NCI-H82 (cell line): Measurements from ENCODE around the gene STAT3.
"Not testable (repeated sequence)": the region's sequence is repeated elsewhere in the genome, so short reads cannot be mapped to it uniquely, and the experiment has no call there.

ENCODE experiments used
- DNase-seq: peaks from one replicate; lab custom pipeline; 2025; lab: John Stamatoyannopoulos, UW

Gene STAT3

DNA sequence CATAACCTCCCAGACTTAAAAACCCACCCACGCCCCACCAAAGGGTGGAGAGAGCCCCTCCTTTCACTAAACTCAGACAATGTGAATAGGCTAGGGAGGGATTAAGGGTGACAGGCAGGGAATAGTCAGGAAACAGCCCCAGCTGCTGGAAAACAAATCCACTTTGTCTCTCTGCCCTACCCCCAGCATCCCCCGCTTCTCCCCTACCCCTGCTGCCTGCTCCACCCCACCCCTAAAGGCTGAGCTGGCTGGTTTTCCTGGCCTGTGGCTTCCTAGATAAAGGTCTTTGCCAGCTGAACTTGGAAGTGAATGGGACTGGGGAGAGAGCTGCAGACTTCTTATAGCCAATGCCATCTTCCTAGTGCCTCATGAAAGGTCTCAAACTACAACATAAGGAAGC, 19.8 kb upstream of the STAT3 start:
- peak; percentile 92 for DNase-seq

DNA sequence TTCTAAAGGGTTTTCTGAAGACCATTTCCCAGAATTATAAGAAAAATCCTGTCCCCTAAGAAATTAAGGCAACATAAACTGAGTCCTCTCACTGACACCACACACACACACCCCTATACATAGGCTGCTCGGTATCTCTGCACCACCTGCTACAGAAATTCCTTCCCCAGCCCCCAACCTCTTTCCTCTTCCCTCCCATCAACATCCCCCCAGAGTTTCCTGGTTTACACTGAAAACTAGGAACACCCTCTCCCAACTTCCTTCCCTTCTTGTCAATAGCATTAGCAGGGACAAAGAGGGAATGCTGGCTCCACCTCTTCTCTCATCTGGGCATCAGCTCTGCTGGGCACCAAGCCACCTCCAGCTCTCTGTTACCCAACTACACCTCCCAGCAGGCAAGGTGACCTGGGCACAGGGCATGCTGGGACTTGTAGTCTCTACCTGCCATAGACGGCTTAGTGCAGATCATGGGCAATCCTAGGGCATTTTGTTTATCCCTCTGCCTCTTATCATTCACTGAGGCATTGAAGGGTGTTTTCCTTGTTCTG, 19.1 kb upstream of the STAT3 start:
- DNase-seq, result peak; percentile 94

DNA sequence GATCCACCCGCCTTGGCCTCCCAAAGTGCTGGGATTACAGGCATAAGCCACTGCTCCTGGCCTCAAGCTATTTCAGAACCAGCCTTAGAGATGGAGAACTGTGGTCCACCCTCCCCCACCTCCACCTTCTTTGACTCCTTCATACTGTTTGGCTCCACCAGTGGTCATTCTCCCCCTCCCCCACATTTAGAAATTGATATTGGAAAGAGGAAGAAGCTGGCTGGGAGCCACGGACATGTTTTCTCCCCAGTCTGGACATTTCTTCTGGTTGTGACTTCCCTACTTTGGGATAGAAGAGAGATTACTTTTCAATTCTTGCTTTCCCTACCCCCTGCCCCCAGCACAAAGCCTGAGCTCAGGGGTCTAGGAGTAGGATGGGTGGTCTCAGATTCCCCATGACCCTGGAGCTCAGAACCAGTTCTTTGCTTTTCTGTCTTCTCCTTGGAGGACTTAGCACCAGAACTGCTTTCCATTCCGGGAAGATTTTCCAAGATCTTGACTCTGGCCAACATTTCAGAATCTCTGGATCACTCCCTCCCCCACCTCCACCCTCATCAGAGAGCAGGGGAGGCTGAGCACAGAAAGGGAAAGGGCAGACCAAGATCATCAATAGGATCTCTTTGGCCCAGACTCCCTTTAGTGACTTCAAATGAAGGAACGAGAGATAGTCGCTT, 18.5 kb upstream of the STAT3 start:
- no peak for DNase-seq

DNA sequence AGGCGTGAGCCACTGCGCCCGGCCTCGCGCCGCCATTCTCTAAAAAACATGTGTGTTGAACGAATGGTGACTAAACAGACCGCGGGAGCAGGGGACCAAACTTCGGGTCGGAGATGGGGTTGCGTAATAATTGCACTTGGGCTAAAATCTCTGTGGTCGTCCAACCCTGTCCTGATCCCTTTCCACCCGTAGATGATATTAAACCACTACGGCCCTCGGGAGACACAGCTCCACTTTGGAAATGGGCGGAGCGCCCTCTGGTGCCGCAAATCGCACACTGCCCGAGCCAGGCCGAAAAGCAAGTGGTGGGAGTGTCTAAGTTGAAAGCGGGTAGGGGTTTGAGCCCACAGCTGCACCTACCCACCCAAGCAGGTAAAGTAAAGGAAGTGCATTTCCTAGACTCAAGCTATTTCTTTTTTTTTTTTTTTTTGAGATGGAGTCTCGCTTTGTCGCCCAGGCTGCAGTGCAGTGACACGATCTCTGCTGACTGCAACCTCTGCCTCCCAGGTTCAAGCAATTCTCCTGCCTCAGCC, 17.8 kb upstream of the STAT3 start:
- peak; percentile 90 for DNase-seq

DNA sequence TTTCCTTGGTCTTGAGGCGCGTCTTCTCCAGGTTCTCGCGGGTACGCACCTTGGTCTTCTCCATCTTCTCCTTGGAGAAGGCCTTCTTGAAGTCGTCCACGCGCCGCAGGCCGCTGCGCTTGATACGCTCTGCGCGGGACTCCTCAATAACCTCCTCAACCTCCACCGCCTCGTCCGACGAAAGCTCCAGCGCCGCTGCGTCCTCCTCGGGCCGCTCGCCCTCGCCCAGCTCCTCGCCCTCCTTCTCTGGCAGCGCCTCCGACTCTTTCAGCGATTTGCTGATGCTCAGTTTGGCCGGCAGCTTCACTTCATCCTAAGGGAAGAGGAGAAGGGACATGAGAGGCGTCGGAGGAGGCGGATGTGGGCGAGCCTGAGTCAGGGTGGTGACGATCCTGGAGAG, 16.8 kb upstream of the STAT3 start:
- no peak for DNase-seq

DNA sequence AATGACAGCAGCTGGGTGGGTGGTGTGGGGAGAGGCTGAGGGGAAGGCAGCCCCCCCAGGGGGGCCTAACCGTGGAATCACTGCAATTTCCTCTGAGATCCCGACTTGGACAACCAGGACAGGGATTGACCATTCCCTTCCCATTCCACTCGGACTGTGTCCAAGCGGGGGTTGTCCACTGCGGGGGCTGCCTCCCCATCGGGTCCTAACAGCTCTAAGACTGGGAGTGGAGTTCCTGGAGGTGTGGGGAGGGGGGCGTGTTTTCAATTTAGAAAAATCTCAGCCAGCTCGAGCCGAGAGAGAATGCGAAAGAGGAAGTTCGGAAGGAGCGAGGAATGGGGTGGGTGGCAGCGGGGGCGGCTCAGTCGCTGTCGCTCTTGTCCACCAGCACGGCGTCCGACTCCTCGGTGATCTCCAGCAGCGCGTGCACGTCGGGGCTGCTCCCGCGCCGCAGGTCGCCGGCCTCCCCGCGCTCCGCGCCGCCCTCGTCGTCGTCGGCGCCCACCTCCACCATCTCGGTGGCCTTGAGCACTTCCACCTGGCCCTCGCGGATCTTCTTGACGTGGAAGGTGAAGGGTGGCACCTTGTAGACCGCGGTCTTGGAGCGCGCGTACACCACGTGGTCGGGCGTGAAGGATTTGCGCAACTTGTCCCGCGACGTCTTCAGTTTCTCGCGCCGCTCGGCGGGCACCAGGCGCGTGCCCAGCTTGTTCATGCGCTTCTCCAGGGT, 16.2 kb upstream of the STAT3 start:
- no peak for DNase-seq

DNA sequence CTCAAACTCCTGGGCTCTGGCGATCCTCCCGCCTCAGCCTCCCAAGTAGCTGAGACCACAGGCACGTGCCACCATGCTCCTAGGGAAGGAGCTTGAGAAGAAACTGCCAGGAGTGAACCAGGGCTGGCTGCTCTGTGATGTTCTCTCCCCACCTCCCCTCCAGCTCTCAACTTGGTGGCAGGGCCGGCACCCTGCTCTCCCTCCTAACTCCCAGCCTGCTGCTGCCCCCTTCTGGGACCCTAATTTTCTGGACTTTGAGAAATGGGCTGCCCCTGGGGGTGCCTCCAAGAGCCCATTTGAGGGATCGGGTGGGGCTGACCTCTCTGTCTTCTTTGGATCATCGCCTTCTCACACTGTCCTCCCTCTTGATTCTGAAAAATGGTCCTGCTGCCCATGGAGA, 14.9 kb upstream of the STAT3 start:
- peak; percentile 66 for DNase-seq

- DNase-seq, result no peak
Measured at GRCh38 chr17:42402117-42402516, 13.9 kb upstream of the STAT3 start.

DNA sequence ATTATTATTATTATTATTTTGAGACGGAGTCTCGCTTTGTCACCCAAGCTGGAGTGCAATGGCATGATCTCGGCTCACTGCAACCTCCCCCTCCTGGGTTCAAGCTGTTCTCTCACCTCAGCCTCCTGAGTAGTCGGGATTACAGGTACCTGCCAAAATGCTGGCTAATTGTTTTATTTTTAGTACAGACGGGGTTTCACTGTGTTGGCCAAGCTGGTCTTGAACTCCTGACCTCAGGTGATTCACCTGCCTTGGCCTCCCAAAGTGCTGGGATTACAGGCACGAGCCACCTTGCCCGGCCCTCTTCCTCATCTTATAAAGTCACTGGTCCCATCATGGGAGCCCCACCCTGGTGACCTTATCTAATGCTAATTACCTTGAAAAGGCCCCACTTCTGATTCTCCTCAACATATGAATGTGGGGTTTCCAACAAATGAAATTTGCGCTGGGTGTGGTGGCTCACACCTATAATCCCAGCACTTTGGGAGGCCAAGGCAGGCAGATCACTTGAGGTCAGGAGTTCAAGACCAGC, 12.7 kb upstream of the STAT3 start:
- not testable (repeated sequence) for DNase-seq

DNA sequence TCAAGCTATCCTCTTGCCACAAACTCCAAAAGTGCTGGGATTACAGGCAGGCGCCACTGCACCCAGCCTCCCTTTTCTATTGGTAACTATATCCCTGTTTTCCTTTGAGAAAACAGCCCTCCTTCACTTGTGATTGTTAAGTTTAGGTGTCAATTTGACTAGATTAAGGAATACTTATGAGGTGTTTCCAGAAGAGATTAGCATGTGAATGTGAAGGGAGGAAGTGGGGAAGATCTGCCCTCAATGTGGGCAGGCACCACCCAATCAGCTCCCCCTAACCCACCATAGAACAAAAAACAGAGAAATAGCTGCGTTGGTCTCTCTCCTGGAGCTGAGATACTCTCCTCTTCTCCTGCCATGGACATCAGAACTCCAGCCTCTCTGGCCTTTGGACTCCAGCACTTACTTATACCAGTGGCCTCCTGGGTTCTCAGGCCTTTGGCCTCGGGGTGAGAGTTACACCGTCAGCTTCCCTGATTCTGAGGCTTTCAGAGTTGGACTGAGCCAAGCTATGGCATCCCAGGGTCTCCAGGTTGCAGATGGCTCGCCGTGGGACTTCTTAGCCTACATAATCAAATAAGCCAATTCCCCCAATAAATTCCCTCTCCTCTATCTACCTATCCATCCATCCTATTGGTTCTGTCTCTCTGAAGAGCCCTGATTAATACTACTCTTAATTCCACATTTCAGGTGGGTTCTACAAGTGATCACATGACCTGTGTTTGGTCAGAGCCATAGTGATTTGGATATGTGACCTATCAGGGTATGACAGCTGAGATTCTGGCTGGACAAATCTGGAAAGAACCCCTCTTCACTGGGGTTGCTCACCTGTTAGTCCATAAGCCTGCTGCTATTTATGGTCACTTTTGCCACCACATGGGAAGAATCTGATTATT, 12.0 kb upstream of the STAT3 start:
- DNase-seq, result peak; percentile 55

GRCh38 chr17:42399121-42399520, 10.9 kb upstream of the STAT3 start:
- DNase-seq, result peak; percentile 91

DNA sequence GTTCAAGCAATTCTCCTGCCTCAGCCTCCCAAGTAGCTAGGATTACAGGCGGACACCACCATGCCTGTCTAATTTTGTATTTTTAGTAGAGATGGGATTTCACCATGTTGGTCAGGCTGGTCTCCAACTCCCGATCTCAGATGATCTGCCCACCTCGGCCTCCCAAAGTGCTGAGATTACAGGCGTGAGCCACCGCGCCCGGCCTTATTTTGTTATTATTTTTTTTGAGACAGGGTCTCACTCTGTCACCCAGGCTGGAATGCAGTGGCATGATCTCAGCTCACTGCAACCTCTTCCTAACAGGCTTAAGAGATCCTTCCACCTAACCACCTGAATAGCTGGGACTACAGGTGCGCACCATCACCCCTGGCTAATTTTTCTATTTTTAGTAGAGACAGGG, 7.4 kb upstream of the STAT3 start:
- not testable (repeated sequence) for DNase-seq

- no peak for DNase-seq
Measured at GRCh38 chr17:42394838-42395237, 6.6 kb upstream of the STAT3 start.

GRCh38 chr17:42392692-42393415, 4.6 kb upstream of the STAT3 start:
- no peak for DNase-seq

- not testable (repeated sequence) for DNase-seq
Measured at GRCh38 chr17:42391439-42391838, 3.2 kb upstream of the STAT3 start.

DNA sequence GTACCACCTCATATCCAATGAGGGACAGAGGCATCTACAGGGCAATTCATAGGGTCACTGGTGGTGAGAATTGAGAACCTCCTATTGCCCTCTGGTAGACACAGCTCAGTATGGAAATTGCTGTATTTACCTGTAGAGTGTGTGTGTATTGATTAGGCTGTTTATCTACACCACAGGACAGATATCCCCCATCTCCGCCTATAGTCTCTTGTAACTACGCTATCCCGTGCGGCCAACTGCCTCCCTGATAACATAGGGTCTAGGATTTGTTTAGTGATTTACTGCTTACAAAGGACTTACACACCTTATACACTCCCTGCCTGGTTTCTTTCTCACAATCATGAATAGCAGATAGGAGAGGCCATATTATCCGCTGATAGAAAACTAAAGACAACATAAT, 1.7 kb upstream of the STAT3 start:
- DNase-seq, result no peak

- no peak for DNase-seq
Measured at GRCh38 chr17:42389135-42389417, 834 bp upstream of the STAT3 start.

DNA sequence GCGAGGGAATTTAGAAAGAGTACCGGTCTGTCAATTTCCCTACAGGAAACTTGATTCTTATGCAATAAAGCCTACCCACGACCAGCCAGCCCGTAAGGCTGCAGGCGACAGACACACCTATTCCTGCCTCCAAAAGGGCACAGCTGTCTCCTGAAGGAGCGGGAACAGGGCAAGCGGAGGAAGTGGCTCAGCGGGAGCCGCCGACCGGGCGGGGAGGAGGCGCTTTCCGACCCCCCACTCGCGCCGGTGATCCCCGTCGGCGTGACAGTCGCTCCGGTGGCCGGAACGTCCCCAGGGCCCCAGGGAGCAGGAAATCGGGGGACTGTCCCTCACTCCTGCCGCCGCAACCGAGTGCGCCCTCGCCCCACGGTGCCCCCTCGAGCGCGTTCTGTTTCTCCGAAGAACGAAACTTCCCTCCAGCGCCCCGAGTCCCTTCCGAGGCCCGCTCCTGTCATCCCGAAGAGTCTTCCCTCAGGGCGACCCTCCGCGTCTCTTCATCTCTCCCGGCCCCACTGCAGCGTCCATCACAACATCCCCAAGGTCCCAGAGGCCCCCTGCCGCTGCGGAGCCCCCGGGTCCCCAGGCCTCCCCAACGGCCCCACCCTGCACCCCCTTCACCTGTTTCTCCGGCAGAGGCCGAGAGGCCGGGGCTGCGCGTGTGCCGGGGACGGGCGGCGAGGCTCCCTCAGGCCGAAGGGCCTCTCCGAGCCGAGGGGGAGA, 421 bp downstream of the STAT3 start:
- DNase-seq, result peak; percentile 53

DNA sequence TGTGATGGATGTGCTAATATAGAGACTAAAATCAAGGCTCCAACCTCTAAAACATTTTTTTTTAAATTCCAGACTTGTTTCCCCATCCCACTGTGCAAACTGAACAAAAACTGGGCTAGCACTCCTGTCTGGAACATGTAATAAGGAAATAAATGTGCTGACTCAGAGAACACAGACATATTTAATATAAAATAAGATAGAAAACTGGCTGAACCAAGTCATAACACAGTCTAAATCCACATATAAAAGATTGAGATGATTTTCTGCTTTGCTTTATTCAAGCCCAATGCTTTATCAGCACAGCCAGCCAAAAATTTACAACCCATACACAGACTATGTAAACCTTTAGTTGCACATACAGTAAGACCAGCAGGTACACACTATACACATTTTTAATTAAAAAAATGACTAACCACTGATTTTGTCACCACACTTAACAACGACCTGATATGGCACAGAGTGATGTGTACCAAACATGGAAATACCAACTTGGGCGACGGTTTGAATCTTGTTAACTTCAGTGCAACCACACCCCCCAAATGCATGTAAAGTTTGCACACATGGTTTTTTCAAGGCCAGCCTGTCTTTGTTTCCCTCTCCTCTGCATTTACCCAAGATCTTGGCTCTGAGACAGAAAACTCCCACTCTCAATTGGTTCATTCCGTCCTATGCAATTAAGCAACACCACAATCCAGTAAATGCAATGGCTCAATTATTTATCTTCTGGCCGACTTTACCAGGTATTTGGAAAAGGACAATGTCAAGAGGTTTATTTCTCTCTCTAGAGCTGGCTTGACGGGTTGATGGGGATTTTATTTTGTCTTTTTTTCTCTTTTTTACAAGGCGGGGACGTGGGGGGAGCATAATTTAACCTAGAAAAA, 1.2 kb downstream of the STAT3 start:
- DNase-seq, result no peak

DNA sequence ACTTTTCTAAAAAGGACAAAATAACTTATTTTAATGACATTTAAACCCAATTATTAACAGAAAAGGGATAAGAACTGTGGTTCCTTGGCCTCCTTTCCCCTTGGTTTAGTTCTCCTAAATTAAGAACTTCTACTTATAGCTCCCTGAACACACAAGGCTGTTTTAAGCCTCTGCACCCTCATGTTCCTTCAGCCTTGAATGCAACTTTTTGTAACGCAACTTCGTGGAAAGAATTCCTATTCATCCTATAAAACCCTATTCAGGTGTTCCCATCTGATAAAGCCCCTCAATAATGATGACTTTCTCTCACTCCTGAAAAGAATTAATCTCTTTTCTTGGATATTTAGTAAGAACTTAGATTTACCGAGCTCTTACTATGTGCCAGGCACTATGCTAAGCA, 6.3 kb downstream of the STAT3 start:
- no peak for DNase-seq
